ENCODE data around the gene ACTRT2. TPM values are rescaled to one million over a fixed set of nuclear protein-coding genes. Genes with fewer than 3 reads are reported as not detected.

The ACTRT2 gene
- total and polyA plus RNA-seq, 2 donors (not counting 1 experiment from before 2014, with no cell fraction given) = not detected

GRCh38 chr1:2977886-2978611 is 43.2 kb upstream of the ACTRT2 start:
- H3K27me3 ChIP-seq (replicated peaks in 1 of 4; ENCODE audit: control extremely low read depth in 1 of 4, control insufficient read depth in 3 of 4, insufficient read depth in 4 of 4, low read length in 3 of 4) = peaks cover 0 to 8% (median 0%) of the 10 kb centered on the region in 4 experiments
- POLR2A ChIA-PET = no interaction called here
- DNase-seq = no peak
- H3K27ac ChIP-seq (ENCODE audit: low read length in 2 of 2) = no peak overlapping the region
- H3K36me3 ChIP-seq (replicated peaks in 1 of 2; ENCODE audit: control extremely low read depth in 1 of 2, control insufficient read depth in 1 of 2, extremely low read depth in 1 of 2, insufficient read depth in 2 of 2, low read length in 1 of 2) = no peaks in the 10 kb centered on the region
- no peaks in the 10 kb centered on the region for H3K9me3 ChIP-seq (ENCODE audit: control extremely low read depth in 1 of 3, control insufficient read depth in 2 of 3, insufficient read depth in 1 of 3, low read length in 2 of 3)
- H3K4me2 ChIP-seq (replicated peaks; ENCODE audit: low read depth, low read length, poor library complexity, severe bottlenecking) = no peak overlapping the region
- H3K9ac ChIP-seq (ENCODE audit: low read length) = no peak overlapping the region
- peaks cover 5% of the 10 kb centered on the region for H3K4me1 Mint-ChIP-seq
- H3K4me1 ChIP-seq (ENCODE audit: control insufficient read depth in 2 of 2, insufficient read depth in 2 of 2, low read length in 2 of 2) = peaks cover 0 to 9% of the 10 kb centered on the region in 2 donors
- intact Hi-C loops (cut with micrococcal nuclease) = no loop called here
- no peak for ATAC-seq (ENCODE audit: low read depth)
- H4K20me1 ChIP-seq (ENCODE audit: control insufficient read depth, insufficient read depth, low read length, poor library complexity, severe bottlenecking) = no peaks in the 10 kb centered on the region
- CTCF ChIA-PET = no interaction called here
- WGBS (ENCODE audit: insufficient coverage) = 96% methylated on average over 5 of the region's 7 CpGs
- no peak for TF ChIP-seq CTCF (IDR thresholded peaks at IDR 0.05)
- TF ChIP-seq EZH2 (IDR thresholded peaks at IDR 0.05; ENCODE audit: borderline replicate concordance, insufficient read depth, low read depth, low read length, poor library complexity, severe bottlenecking) = no peak
- H3K4me3 ChIP-seq (ENCODE audit: control extremely low read depth in 1 of 5, extremely low read depth in 1 of 5, insufficient read depth in 1 of 5, low read depth in 2 of 5, low read length in 4 of 5) = no peak overlapping the region
- no peaks in the 10 kb centered on the region for H3K79me2 ChIP-seq (ENCODE audit: control insufficient read depth, insufficient read depth, low read length)
- no peak overlapping the region for H3K4me3 Mint-ChIP-seq
- H3K27ac Mint-ChIP-seq = no peak overlapping the region
- H2AFZ ChIP-seq (ENCODE audit: insufficient read depth, low read depth, low read length, poor library complexity, severe bottlenecking) = no peak overlapping the region
- H3K9me3 Mint-ChIP-seq (ENCODE audit: insufficient read depth) = no peaks in the 10 kb centered on the region
- no peaks in the 10 kb centered on the region for H3K27me3 Mint-ChIP-seq

- DNase-seq = no peak
- POLR2A ChIA-PET = no interaction called here
- no peak overlapping the region for H3K27ac ChIP-seq (ENCODE audit: low read length in 2 of 2)
These were observed 42.5 kb upstream of the ACTRT2 start for GRCh38 chr1:2978691-2979190.

More at GRCh38 chr1:2978691-2979190, 42.5 kb upstream of the ACTRT2 start:
- no peak overlapping the region for H3K4me2 ChIP-seq (replicated peaks; ENCODE audit: low read depth, low read length, poor library complexity, severe bottlenecking)
- Mint-ChIP-seq H3K4me1 (no peaks in the 10 kb centered on the region), H3K9me3 (ENCODE audit: insufficient read depth) (no peaks in the 10 kb centered on the region), H3K27me3 (no peaks in the 10 kb centered on the region), H3K4me3 (no peak overlapping the region), H3K27ac (no peak overlapping the region)
- H4K20me1 ChIP-seq (ENCODE audit: control insufficient read depth, insufficient read depth, low read length, poor library complexity, severe bottlenecking) = no peaks in the 10 kb centered on the region
- no peak for ATAC-seq (ENCODE audit: low read depth)
- no peak overlapping the region for H3K4me3 ChIP-seq (ENCODE audit: control extremely low read depth in 1 of 5, extremely low read depth in 1 of 5, insufficient read depth in 1 of 5, low read depth in 2 of 5, low read length in 4 of 5)
- H3K36me3 ChIP-seq (replicated peaks in 1 of 2; ENCODE audit: control extremely low read depth in 1 of 2, control insufficient read depth in 1 of 2, extremely low read depth in 1 of 2, insufficient read depth in 2 of 2, low read length in 1 of 2) = no peaks in the 10 kb centered on the region
- peaks cover 0 to 3% of the 10 kb centered on the region in 2 donors for H3K4me1 ChIP-seq (ENCODE audit: control insufficient read depth in 2 of 2, insufficient read depth in 2 of 2, low read length in 2 of 2)
- peaks cover 0 to 4% (median 0%) of the 10 kb centered on the region in 4 experiments for H3K27me3 ChIP-seq (replicated peaks in 1 of 4; ENCODE audit: control extremely low read depth in 1 of 4, control insufficient read depth in 3 of 4, insufficient read depth in 4 of 4, low read length in 3 of 4)
- CTCF ChIA-PET = no interaction called here
- H2AFZ ChIP-seq (ENCODE audit: insufficient read depth, low read depth, low read length, poor library complexity, severe bottlenecking) = no peak overlapping the region
- intact Hi-C loops (cut with micrococcal nuclease) = no loop called here
- H3K9me3 ChIP-seq (ENCODE audit: control extremely low read depth in 1 of 3, control insufficient read depth in 2 of 3, insufficient read depth in 1 of 3, low read length in 2 of 3) = no peaks in the 10 kb centered on the region
- WGBS (ENCODE audit: insufficient coverage) = 69% methylated on average over 5 of the region's 11 CpGs
- no peaks in the 10 kb centered on the region for H3K79me2 ChIP-seq (ENCODE audit: control insufficient read depth, insufficient read depth, low read length)
- no peak overlapping the region for H3K9ac ChIP-seq (ENCODE audit: low read length)
- TF ChIP-seq EZH2 (IDR thresholded peaks at IDR 0.05; ENCODE audit: borderline replicate concordance, insufficient read depth, low read depth, low read length, poor library complexity, severe bottlenecking) = no peak
- no peak for TF ChIP-seq CTCF (IDR thresholded peaks at IDR 0.05)
